ENCODE measurements around the gene TSKS.

TSKS gene
- 0.24 to 1.3 reads per million in 2 donors for total RNA-seq

GRCh38 chr19:49763230-49763629 is at the start of gene TSKS:
Gene TSKS (minus strand): TSS chr19:49763306. CDS start chr19:49763247, 59 bp downstream.
- DNase-seq: no peak

GRCh38 chr19:49812452-49812996 is 49.4 kb upstream of the TSKS start:
- DNase-seq: no peak

GRCh38 chr19:49811328-49811727 is 48.2 kb upstream of the TSKS start:
- DNase-seq: no peak

- DNase-seq: no peak
These were observed 46.9 kb upstream of the TSKS start for GRCh38 chr19:49809941-49810389.

- peak; percentile 42 for DNase-seq
These were observed 46.2 kb upstream of the TSKS start for GRCh38 chr19:49809160-49809940.

GRCh38 chr19:49808711-49809159 is 45.6 kb upstream of the TSKS start:
- DNase-seq: peak; percentile 91

- no peak for DNase-seq
These were observed 45.0 kb upstream of the TSKS start for GRCh38 chr19:49807904-49808675.

- DNase-seq: no peak
These were observed 44.2 kb upstream of the TSKS start for GRCh38 chr19:49807058-49807903.

GRCh38 chr19:49806620-49806959 is 43.5 kb upstream of the TSKS start:
- DNase-seq: no peak

- DNase-seq: no peak
These were observed 42.9 kb upstream of the TSKS start for GRCh38 chr19:49805822-49806619.

- DNase-seq: no peak
These were observed 40.4 kb upstream of the TSKS start for GRCh38 chr19:49803529-49803856.

GRCh38 chr19:49802836-49803528 is 39.9 kb upstream of the TSKS start:
- DNase-seq: no peak

GRCh38 chr19:49801966-49802661 is 39.0 kb upstream of the TSKS start:
- no peak for DNase-seq

GRCh38 chr19:49801401-49801888 is 38.3 kb upstream of the TSKS start:
- DNase-seq: no peak

- DNase-seq: no peak
These were observed 37.7 kb upstream of the TSKS start for GRCh38 chr19:49800771-49801170.

- DNase-seq: no peak
These were observed 36.8 kb upstream of the TSKS start for GRCh38 chr19:49799798-49800376.

GRCh38 chr19:49799271-49799797 is 36.2 kb upstream of the TSKS start:
- DNase-seq: no peak

GRCh38 chr19:49798574-49798973 is 35.5 kb upstream of the TSKS start:
- DNase-seq: no peak

- no peak for DNase-seq
These were observed 32.5 kb upstream of the TSKS start for GRCh38 chr19:49795615-49796014.

GRCh38 chr19:49793561-49793840 is 30.4 kb upstream of the TSKS start:
- DNase-seq: no peak

Data from T-helper 9 cell (primary cell).